GM12891 (cell line): ENCODE measurements around the gene C3orf80.
A peak's percentile ranks its signal among the peaks of the same experiment; 100 is the strongest.
"Not testable (repeated sequence)": the region's sequence is repeated elsewhere in the genome, so short reads cannot be mapped to it uniquely, and the experiment has no call there.

Source experiments
- PAX5 ChIP-seq: IDR thresholded peaks from 2 replicates; pipeline ENCODE4 v1.6.1; 2011; ENCODE audit warnings: low read length, moderate library complexity, mild to moderate bottlenecking; ENCODE audit not compliant: insufficient read depth, severe bottlenecking
- POLR2A ChIP-seq: IDR thresholded peaks from 2 replicates; pipeline ENCODE4 v1.6.1; 2011; ENCODE audit warnings: low read depth, low read length, control low read depth
- POLR2AphosphoS5 ChIP-seq: IDR thresholded peaks from 2 replicates; pipeline ENCODE4 v1.6.1; 2011; ENCODE audit warnings: low read depth, low read length, control low read depth
- POU2F2 ChIP-seq: IDR thresholded peaks from 2 replicates; pipeline ENCODE4 v1.6.1; 2011; ENCODE audit warnings: low read depth, mild to moderate bottlenecking, control low read depth, low read length, moderate library complexity
- SPI1 ChIP-seq: IDR thresholded peaks from 2 replicates; pipeline ENCODE4 v1.6.1; 2011; ENCODE audit warnings: low read depth, low read length, control low read depth
- TAF1 ChIP-seq: IDR thresholded peaks from 2 replicates; pipeline ENCODE4 v1.6.1; 2011; ENCODE audit warnings: low read depth, low read length, control low read depth

DNA sequence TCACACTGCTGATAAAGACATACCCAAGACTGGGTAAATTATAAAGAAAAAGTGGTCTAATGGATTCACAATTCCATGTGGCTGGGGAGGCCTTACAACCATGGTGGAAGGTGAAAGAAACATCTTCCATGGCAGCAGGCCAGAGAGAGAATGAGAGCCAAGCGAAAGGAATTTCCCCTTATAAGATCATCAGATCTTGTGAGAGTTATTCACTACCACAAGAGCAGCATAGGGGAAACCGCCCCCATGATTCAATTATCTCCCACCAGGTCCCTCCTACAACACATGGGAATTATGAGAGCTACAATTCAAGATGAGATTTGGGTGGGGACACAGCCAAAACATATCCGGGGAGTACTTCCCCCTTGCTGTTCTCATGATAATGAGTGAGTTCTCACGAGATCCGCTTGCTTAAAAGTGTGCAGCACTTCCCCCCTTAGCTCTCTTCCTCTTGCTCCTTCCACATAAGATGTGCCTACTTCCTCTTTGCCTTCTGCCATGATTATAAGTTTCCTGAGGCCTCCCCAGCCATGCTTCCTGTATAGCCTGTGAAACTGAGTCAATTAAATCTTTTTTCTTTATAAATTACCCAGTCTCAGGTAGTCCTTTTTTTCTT, 20.7 kb upstream of the C3orf80 start:
- not testable (repeated sequence) for TF ChIP-seq POLR2AphosphoS5, POLR2A, TAF1, PAX5, POU2F2
- 0 out of 2 replicates have a peak, but pooled peaks have one; percentile 11 for TF ChIP-seq SPI1
